Breast epithelium (tissue), 4 donors: Measurements from ENCODE around the gene CDC20B. TPM values are rescaled to one million over a fixed set of nuclear protein-coding genes. Genes with fewer than 3 reads are reported as not detected.

ENCODE experiments used
- DNase-seq, 2 donors: peaks; one replicate each; pipeline ENCODE4 v3.0.0-alpha.2; 2019; ENCODE audit warnings: low spot score in 2 of 2
- H3K27ac ChIP-seq, 2 donors: fragments of 200-600 bp; sonication (generic) in 1 of 2; one replicate each; pipeline ENCODE4 v1.5.1; 2016 to 2019; ENCODE audit warnings: mild to moderate bottlenecking in 1 of 2
- H3K27me3 ChIP-seq, 2 donors: fragments of 200-600 bp; sonication (generic) in 1 of 2; one replicate each; pipeline versions ENCODE4 v1.5.1 to v1.6.0; 2017 to 2019; ENCODE audit warnings: control low read depth in 1 of 2, mild to moderate bottlenecking in 1 of 2
- H3K36me3 ChIP-seq: fragments of 200-600 bp; one replicate; pipeline ENCODE4 v1.5.1; 2019
- H3K4me1 ChIP-seq, 2 donors: fragments of 200-600 bp; sonication (generic); one replicate each; pipeline ENCODE4 v1.5.1; 2016 to 2019; ENCODE audit warnings: control low read depth in 1 of 2
- H3K4me3 ChIP-seq, 3 donors: fragments of 200-600 bp; sonication (generic); 1 replicate in 2 of 3; 2 replicates in 1 of 3; pipeline ENCODE4 v1.5.1; 2016 to 2019; ENCODE audit warnings: mild to moderate bottlenecking in 3 of 3, moderate library complexity in 2 of 3
- H3K9me3 ChIP-seq, 2 donors: fragments of 200-600 bp; sonication (generic) in 1 of 2; one replicate each; pipeline ENCODE4 v1.5.1; 2016 to 2019; ENCODE audit warnings: control low read depth in 1 of 2
- CTCF ChIP-seq, 3 donors: fragments of 450-650 bp; IDR thresholded peaks; one replicate each; pipeline ENCODE4 v1.5.1; 2016 to 2017; ENCODE audit warnings: antibody characterized with exemption in 3 of 3, mild to moderate bottlenecking in 3 of 3, moderate library complexity in 3 of 3
- POLR2A ChIP-seq: fragments of 450-650 bp; IDR thresholded peaks from one replicate; pipeline ENCODE4 v1.6.1; 2016; ENCODE audit warnings: antibody characterized with exemption, mild to moderate bottlenecking, moderate library complexity
- POLR2AphosphoS5 ChIP-seq, 3 donors: sonication (generic); formaldehyde crosslinking; IDR thresholded peaks; one replicate each; pipeline ENCODE4 v1.6.1; 2017; ENCODE audit warnings: antibody characterized with exemption in 3 of 3
- intact Hi-C: fragments of 100-400 bp; cut with DNase I; formaldehyde crosslinking; loops from one replicate; pipeline ENCODE4 v1.15.1; 2023; ENCODE audit warnings: low total_unique reads
- total RNA-seq, 3 donors: library from RNA; depleted of rRNA; stranded (reverse); fragments of >200 nt; gene quantifications; one replicate each; pipeline ENCODE4 v1.1.0, GENCODE V29; 2016

CDC20B gene
- total RNA-seq, 3 donors from 2014 or later: not detected

- intact Hi-C loops: no loop called here
Measured at GRCh38 chr5:55149308-55149795, 23.6 kb downstream of the CDC20B start.

DNA sequence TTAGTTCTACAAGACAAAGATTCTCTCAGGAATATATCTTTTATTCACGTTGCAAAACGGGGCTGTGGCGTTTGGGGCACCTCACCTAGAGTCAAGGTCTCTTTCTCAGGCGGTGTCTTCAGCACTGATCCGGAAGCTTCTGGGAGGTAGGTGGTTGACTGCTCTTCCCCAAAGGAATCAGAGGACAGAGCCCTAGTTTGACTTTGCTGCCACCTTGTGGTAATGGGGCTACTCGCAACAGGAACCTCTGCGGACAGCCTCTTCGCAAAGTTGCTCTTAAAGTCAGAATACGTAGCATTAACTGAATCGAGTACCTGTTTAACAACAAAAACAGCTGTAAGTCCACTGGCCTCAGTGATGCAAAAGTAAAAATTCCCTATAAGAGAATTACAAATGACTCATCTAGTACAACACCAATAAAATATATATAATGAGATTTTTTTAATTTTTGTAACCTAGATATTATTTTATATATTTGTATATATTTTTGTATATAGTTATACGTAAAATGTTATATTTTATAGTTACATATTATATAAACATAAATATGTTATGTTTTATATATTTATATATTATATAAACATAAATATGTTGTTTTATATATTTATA lies 26.3 kb downstream of the CDC20B start:
- intact Hi-C loops: no loop called here
- Histone ChIP-seq H3K36me3 (no peaks in the 10 kb centered on the region), H3K4me1 (no peaks in the 10 kb centered on the region), H3K27ac (no peak overlapping the region), H3K27me3 (no peaks in the 10 kb centered on the region), H3K4me3 (no peak overlapping the region), H3K9me3 (no peaks in the 10 kb centered on the region)
- DNase-seq: peak; percentile 61 to 67
- TF ChIP-seq CTCF (IDR thresholded peaks at IDR 0.05): peak; percentile 32 to 82 (median 80)
- no peak for TF ChIP-seq POLR2A

More at GRCh38 chr5:55149308-55149795, 23.6 kb downstream of the CDC20B start:
- no peak for DNase-seq
- Histone ChIP-seq H3K4me3 (no peak overlapping the region), H3K27ac (no peak overlapping the region), H3K9me3 (no peaks in the 10 kb centered on the region), H3K36me3 (no peaks in the 10 kb centered on the region), H3K4me1 (no peaks in the 10 kb centered on the region), H3K27me3 (no peaks in the 10 kb centered on the region)
- TF ChIP-seq CTCF (IDR thresholded peaks at IDR 0.05): no peak
- no peak for TF ChIP-seq POLR2AphosphoS5 (IDR thresholded peaks at IDR 0.05)
- TF ChIP-seq POLR2A: no peak

GRCh38 chr5:55146080-55146479 lies 26.9 kb downstream of the CDC20B start:
- no peak for TF ChIP-seq POLR2AphosphoS5 (IDR thresholded peaks at IDR 0.05)
- TF ChIP-seq CTCF (IDR thresholded peaks at IDR 0.05): no peak
- TF ChIP-seq POLR2A: no peak
- Histone ChIP-seq H3K4me3 (no peak overlapping the region), H3K4me1 (no peaks in the 10 kb centered on the region), H3K9me3 (no peaks in the 10 kb centered on the region), H3K27ac (no peak overlapping the region), H3K27me3 (no peaks in the 10 kb centered on the region), H3K36me3 (no peaks in the 10 kb centered on the region)
- no peak for DNase-seq
- intact Hi-C loops: no loop called here

DNA sequence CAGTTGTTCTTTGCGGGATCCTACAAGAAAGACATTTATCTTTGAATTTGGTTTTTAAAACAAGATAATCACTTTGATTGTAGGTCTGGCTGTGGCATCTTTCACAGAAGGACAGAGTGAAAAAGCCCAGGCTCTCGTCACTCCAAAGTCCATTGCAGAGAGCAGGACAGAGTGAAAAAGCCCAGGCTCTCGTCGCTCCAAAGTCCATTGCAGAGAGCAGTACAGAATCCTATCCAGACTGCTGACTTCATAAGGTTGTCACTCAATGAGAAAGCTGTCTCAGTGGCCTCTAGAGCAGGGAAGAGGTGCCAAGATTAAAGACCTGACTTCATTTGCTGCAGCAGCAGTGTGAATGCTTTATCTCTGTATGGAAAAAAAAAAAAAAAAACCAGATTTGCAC lies 29.4 kb downstream of the CDC20B start:
- no peaks in the 10 kb centered on the region for H3K36me3 ChIP-seq
- no peak overlapping the region for H3K4me3 ChIP-seq
- H3K27me3 ChIP-seq: no peaks in the 10 kb centered on the region
- TF ChIP-seq POLR2A (no peak), CTCF (IDR thresholded peaks at IDR 0.05) (no peak), POLR2AphosphoS5 (IDR thresholded peaks at IDR 0.05) (no peak)
- H3K9me3 ChIP-seq: no peaks in the 10 kb centered on the region
- no peaks in the 10 kb centered on the region for H3K4me1 ChIP-seq
- DNase-seq: no peak
- no peak overlapping the region for H3K27ac ChIP-seq
- intact Hi-C loops: no loop called here

DNA sequence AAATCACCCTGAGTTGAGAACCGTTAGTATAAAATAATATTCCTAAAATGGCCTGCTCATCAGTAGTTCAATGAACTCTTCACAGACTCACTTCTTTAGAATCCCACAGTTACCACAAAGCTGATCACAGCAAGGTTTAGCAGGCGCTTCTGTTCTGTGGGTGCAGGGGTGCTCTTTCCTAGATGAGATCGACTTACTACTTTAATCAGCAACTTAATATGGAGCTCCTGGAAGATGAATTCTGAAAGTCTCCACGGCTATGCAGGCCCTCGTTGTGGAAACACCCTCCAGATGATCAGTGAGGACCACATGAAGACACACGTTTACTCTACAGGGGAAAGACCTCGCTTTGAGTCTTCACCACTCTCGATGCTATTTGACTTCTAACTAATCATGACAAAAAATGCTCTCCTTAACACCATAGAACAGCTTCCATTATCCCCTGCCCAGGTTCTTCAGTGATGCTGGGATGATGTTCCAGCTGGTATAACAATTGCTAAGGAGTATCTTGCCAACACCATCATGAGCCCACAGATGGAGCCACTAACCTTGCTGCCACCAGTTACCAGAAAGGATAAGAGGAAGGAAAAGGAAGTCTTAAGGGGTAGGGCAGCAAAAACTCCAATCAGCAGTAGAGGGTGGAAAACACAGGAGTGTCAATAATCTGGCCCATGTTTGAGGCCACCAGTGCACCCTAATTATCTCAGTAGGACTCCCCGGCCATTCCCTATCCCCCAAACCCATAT lies 30.9 kb downstream of the CDC20B start:
- DNase-seq: no peak
- H3K36me3 ChIP-seq: no peaks in the 10 kb centered on the region
- H3K27ac ChIP-seq: no peak overlapping the region
- H3K9me3 ChIP-seq: no peaks in the 10 kb centered on the region
- no peak overlapping the region for H3K4me3 ChIP-seq
- TF ChIP-seq CTCF (IDR thresholded peaks at IDR 0.05): no peak
- TF ChIP-seq POLR2A: no peak
- no peak for TF ChIP-seq POLR2AphosphoS5 (IDR thresholded peaks at IDR 0.05)
- H3K4me1 ChIP-seq: no peaks in the 10 kb centered on the region
- intact Hi-C loops: no loop called here
- no peaks in the 10 kb centered on the region for H3K27me3 ChIP-seq
